HK-2 (cell line): ENCODE results near the gene CCDC88A.
A peak's percentile ranks its signal among the peaks of the same experiment; 100 is the strongest.
"Not testable (repeated sequence)": the region's sequence is repeated elsewhere in the genome, so short reads cannot be mapped to it uniquely, and the experiment has no call there.

Experiments used
- DNase-seq: peaks from one replicate; pipeline ENCODE4 v3.0.0-alpha.2; 2018; ENCODE audit not compliant: unreplicated experiment

The CCDC88A gene, protein sequence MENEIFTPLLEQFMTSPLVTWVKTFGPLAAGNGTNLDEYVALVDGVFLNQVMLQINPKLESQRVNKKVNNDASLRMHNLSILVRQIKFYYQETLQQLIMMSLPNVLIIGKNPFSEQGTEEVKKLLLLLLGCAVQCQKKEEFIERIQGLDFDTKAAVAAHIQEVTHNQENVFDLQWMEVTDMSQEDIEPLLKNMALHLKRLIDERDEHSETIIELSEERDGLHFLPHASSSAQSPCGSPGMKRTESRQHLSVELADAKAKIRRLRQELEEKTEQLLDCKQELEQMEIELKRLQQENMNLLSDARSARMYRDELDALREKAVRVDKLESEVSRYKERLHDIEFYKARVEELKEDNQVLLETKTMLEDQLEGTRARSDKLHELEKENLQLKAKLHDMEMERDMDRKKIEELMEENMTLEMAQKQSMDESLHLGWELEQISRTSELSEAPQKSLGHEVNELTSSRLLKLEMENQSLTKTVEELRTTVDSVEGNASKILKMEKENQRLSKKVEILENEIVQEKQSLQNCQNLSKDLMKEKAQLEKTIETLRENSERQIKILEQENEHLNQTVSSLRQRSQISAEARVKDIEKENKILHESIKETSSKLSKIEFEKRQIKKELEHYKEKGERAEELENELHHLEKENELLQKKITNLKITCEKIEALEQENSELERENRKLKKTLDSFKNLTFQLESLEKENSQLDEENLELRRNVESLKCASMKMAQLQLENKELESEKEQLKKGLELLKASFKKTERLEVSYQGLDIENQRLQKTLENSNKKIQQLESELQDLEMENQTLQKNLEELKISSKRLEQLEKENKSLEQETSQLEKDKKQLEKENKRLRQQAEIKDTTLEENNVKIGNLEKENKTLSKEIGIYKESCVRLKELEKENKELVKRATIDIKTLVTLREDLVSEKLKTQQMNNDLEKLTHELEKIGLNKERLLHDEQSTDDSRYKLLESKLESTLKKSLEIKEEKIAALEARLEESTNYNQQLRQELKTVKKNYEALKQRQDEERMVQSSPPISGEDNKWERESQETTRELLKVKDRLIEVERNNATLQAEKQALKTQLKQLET (N-terminal part only)

DNA sequence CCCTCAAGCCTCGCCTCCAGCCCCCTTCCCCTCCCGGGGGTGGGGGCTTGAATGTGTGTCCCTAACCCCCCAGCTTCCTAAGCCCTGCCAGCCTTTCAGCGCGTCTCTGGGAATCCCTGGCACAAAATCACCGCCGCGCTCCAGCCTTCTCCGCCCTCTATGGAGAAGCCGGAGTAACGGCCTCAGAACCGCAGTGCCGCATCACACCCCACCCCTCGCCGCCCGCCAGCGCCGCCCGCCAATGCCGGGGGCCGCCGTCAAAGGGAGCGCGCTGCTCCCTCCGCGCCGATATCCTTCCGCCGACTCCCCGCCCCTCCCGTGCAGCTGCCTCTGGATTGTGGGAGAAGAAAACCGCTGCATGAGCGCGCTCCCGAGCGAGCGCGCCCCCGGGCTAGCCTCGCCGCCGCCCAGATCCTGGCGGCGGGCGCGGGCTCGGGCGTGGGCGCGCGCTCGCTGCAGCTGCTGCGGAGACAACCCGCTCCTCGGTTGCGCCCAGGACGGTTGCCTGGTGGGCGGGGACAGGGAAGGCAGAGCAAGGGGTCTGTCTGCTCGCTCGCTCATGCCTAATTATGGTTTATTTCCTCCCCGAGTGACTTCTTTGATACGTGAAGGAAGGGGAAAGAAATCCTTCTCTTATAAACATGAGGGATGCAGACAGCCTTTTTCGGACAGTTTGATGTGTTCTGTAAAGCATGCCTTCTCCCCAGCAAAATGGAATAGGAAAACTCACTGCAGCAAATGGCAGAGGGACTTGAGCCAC is at the start of gene CCDC88A:
Gene CCDC88A (minus strand): TSS at position 178 of the 760 bp plus-strand sequence. CDS start 777 bp downstream, outside the sequence.
- DNase-seq: peak; percentile 96

DNA sequence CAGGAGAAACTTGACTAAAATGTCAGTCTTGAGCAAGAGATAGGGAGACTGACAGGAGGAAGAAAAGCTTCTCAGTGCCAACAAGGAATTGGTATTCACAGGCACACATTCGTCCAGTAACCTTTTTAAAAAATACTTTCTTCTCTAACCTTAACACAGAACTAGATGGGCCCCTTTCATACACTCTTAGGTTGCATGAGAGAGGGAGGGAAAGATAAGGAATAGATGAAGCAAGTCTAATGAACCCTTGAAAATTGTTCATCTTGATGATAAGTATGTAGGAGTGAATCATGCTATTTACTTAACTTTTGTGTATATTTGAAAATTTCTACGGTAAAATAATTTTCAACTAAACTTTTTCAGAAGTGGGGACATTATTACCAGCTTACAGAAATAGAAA is 42.0 kb upstream of the CCDC88A start:
- no peak for DNase-seq

DNA sequence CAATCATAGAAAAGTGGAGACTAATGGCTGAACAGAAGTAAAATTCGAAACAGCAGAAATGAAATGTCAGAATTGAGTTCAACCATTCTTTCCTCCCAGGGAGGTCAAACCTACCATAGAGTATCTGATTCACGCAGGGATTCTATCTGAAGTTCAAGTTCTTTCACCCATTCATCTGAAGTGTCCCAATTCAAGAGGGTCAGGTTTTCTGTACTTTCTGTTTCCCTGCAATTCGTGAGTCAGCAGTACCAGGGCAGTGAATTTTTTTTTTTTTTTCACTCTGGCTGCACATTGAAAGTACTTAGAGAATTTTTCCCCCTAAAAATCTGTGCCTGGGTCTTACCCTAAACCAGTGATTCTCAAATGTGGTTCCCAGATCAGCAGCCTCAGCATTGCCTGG is 40.9 kb upstream of the CCDC88A start:
- DNase-seq: no peak

DNA sequence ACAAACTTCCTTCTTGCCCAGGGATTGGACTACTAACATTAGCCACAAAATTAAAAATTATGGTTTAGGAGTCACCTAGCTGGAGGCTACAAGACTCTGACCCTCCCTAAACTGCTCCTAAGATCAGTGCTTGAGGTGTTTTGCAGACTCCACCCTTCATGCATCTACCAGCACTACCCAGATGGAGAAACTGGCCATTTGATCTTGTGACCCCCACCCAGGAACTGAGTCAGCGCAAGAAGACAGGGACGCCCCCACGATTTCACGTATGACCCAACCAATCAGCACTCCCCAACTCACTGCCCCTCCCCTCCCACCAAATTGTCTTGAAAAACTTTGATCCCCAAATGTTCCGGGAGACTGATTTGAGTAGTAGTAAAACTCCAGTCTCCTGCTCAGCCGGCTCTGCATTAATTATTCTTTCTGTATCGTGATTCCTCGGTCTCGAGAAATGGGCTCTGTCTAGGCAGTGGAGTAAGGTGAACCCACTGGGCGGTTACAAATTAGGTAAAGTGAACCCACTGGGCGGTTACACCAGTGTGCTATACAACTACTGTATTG is 40.1 kb upstream of the CCDC88A start:
- no peak for DNase-seq

DNA sequence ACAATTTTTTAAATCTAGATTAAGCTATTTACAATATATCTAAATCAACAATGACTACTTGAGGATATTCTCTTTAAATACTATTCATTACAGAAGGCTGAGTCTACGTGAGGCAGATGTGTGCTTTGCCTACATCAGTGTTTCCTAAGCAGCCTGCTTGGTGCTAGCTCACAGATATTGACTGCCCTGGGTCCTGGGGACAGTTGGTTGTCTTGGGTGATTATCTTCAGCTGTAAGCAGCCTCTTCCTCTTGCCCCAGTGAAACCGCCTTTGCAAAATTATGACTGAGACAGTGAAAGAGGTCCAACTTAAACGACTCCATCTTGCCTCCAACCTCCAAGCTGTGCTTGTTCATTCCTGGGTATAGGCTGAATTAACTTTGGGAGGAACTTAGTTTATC is 39.6 kb upstream of the CCDC88A start:
- DNase-seq: no peak

DNA sequence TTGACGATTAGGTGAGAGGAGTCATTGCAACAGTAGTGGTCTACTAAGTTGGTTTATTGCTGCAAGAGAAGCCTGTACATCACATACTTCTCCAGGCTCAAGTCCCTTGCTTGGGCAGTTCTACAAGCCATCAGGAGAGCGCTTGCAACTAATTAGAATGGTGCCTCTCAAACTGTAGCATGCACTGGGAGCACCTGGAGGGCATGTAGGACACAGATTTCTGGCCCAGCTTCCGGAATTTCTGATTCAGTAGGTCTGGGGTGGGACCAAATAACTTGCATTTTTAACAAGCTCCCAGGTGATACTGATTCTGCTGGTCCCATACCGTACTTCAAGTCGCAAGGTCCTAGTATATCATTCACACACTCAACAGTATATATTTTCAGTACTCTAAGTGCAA is 34.5 kb upstream of the CCDC88A start:
- DNase-seq: no peak

DNA sequence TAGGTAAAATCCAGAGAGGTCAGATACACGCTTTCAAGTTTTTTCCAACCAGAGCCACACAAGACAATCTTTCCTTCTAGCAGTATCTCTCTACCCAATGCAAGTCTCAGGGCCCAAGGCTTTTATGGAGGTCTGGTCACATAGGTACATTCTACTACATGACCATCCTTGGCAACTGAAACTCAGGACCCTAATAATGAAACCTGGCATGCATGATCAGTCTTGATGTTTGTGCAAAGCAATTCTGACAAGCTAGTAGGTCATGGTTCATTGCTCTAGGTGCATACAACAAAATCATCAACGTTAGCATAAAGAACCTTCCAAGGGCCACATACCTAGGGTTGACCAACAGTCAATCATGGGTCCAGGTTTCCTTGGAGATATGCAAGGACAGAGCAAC is 33.2 kb upstream of the CCDC88A start:
- no peak for DNase-seq

DNA sequence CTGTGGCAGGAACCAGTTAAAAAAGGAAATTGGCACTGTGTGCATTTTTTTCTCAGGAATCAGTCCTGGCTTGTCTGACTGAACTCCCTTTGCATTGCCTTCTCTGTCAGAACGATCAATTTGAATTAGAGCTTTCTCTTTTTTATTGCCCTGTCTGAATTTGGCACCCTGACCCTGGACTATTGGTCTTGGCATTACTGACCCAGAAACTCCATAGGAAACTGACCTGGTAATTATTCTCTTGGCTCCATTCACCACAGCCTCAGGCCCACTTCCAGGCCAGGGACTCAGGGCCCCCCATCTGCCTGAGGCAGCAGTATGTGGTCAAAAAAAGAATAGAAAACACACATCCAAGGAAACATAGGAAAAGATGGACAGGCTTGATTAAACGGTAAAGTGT is 32.0 kb upstream of the CCDC88A start:
- DNase-seq: no peak

DNA sequence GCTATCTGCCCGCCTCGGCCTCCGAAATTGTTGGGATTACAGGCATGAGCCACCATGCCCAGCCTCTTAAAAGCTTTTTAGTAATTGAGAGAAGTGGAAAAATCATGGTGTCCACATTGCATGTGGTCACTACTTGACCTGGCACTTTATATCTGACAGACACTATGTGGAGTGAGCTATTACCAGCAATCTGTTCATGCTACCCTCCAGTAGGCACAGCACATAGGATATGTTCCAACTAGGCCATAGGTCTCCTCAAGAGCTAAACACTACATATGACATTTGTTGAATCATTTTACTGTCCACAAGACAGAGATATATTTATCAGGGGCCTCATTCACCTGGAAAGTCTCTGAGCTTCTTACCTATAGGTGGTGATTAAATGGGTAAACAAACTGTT is 30.4 kb upstream of the CCDC88A start:
- DNase-seq: not testable (repeated sequence)

DNA sequence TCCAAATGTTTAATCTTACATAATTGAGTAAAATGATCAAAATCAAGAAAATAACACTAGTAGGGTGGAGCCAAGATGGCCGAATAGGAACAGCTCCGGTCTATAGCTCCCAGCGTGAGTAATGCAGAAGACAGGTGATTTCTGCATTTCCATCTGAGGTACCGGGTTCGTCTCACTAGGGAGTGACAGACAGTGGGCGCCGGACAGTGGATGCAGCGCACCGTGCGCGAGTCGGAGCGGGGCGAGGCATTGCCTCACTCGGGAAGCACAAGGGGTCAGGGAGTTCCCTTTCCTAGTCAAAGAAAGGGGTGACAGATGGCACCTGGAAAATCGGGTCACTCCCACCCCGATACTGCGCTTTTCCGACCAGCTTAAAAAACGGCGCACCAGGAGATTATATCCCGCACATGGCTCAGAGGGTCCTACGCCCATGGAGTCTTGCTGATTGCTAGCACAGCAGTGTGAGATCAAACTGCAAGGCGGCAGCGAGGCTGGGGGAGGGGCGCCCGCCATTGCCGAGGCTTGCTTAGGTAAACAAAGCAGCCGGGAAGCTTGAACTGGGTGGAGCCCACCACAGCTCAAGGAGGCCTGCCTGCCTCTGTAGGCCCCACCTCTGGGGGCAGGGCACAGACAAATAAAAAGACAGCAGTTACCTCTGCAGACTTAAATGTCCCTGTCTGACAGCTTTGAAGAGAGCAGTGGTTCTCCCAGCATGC is 22.5 kb upstream of the CCDC88A start:
- DNase-seq: not testable (repeated sequence)

DNA sequence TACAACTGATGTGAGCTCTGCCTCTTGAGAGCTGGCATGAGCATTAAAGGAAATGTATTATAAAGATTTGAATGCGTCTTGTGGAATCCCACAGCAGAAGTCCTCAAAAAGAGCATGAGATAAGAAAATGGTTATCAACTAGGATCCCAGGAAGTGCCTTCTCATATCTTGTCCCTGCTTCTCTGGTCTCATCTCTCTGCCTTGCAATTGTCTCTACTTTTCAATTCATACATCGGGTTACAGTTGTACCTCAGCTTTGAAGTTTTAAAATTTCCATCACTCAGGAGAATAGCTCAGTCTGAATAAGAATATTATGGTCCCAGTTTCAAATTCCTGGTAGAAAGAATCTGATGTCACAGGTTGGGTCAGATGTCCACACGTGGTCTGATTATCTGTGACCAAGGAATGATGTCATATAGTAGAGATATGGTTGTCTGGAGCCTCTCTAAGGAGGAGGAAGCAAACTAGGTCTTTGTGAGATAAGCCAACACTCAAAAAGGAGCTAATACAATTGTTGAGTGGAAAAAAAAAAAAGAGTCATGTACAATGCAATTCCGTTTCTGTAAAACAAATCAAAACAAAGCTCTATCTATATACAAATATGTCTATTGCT is 21.7 kb upstream of the CCDC88A start:
- DNase-seq: no peak

DNA sequence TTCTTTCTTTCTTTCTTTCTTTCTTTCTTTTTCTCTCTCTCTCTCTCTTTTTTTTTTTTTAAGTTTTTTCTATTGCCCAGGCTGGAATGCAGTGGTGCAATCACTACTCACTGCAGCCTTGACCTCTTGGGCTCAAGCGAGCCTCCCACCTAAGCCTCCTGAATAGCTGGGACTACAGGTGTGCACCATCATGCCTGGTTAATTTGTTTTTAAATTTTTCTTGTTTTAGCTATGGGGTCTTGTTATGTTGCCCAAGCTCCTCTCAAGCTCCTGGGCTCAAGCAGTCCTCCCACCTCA is 19.4 kb upstream of the CCDC88A start:
- DNase-seq: no peak

DNA sequence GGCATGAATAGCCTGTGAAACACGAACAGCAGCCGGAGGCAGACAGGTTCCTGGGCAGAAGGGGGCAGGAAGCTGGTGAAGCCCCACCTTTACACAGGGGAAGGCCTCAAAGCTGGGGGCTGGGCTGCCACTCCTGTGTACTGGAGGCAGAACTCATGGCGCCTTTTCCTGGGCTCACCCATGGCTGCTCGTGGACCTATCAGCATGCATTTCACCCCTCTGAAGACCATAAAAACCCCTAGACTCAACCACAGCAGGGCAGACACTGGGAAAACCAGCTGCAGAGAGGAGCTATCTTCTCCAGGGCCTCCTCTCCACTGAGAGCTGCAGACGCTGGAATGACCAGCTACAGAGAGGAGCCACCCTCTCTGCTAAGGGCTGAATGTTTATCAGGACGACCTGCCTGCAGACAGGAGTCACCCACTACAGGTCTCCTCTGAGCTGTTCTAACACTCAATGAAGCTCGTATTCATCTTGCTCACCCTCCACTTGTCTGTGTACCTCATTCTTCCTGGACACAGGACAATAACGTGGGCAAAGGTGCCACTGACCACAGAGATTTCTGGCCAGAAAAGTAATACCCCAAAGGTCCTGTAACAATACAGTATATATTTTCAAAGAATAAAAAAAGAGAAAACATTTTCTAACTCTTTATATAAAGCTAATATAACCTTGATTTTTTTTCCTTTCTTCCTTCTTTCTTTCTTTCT is 18.9 kb upstream of the CCDC88A start:
- DNase-seq: no peak

DNA sequence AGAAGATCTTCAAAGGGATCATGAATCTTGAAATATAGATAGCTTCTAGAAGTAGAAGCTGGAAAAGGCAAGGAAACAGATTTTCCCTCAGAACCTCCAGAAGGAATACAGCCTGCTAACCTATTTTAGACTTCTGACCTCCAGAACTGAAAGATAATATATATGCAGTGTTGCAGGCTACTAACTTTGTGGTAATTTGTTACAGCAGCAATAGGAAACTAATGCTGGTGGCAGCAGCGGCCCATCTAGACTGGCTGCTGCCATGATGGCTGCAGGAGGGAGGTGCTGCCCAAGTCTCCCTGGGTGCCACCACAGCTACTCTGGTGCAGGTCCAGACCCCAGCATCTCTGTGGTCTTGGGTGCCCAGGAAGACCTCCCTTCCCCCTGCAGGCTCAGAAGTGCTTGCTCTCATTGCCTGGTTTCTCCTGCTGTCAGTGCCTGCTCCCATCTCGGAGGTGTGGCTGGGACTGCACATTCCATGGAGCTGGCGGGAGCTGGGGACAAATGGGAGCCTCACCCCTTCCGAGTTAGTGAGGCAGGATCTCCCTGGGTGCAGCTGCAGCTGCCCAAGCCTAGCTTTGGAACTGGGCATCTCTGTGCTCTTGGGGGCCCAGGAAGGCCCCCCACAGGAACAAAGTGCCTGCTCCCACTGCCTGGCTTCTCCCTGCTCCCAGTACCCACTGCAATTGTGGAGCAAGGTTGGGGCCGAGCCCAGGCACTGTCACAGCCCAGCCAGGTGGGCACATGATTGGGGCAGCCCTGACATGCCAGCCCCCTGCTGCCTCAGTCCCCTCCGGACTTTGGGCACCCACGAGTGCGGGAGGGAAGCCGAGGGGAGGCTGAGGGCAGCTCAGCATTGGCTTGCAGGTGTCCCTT is 18.1 kb upstream of the CCDC88A start:
- DNase-seq: no peak

DNA sequence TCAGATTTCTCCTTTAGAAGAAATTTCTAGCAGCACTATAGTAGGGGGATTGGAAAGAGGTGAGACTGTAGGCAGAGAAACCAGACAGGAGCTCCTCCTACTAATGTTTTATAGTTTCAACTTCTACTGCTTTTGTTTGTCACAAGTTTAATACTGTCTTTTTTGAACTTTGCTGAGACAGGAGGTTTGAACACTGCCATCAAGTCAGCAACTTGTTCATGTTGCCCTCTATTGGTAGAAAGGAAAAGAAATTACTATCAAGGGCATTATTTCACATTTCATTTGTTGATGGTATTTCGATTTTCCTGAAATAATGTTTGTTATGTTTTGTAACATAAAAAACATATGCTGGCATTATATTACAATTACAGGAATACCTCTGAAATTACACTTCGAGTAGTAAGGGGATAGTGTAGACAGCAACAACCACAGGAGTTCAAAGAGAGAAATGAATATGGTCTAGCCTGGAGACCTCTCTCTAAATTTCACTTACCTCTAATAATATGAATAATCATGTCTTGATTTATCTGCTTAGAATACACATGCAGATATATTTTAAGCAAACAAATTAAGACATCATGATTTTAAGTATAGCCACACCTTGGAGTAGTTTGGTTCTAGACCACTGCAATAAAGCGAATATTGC is 12.4 kb upstream of the CCDC88A start:
- DNase-seq: no peak

DNA sequence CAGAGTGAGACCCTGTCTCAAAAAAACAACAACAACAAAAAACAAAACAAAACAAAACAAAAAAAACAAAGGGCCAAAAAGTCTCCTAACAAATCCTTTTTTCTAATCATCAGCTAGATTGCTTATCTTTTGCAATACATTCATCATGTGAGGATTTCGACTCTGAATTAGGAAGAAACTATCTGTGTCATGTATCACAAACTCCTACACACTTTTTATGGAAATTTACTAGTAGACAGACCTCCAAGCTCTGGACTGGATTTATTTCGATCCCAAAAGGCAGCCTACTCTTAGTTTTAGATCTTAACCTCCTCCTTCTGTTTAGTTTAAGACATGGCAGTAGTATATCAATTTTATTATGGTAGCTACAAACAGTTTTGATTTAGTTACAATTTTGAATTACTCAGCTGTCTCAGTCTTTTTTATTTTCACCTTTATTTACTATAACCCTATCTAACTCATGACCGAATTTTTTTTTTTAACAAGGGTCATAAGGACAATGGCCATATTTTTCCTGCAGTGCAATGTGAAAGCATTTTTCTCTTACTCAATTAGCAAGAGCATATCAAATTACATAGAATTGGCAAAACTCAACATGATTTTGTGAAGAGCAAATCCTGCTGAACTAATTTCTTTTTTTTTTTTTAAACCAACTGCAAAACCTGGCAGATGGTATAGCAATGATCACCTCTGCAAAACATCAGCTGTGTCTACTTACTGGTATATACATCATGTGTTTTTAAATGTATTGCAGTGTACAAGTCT is 10.7 kb upstream of the CCDC88A start:
- no peak for DNase-seq

DNA sequence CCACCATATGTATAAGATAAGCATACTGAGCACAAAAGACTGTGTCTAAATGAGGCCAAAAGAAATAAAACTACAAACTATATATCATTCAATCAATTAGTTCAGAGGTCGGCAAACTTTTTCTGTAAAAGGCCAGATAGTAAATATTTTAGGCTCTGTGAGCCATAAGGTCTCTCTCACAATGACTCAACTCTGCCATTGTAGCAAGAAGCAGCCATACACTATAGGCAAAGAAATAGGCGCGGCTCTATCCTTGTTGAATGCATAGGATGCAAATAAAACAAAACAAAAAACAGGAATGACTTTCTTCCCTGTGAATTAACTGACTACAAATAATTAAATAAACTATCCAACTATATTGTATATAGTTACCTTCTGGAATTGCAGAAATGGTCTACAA is 8.6 kb upstream of the CCDC88A start:
- no peak for DNase-seq

DNA sequence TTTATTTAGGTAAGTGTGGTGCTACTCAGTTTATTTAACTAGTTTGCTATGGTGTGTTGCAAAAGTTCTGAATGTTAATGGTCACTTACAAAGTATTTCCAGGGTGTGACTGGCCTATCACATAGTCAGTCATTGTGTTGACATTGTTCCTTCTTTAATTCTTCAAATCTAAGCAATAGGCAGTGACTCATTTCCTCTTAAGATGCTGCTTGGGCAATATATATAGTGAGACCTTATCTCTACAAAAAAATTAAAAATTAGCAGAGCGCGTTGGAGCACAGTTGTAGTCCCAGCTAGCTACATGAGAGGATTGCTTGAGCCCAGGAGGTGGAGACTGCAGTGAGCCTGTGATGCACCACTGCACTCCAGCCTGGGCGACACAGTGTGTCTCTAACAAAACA is 5.8 kb upstream of the CCDC88A start:
- DNase-seq: peak; percentile 27
